HG02642 (cell line): ENCODE data around the gene CHERP.
"Not testable (repeated sequence)": the region's sequence is repeated elsewhere in the genome, so short reads cannot be mapped to it uniquely, and the experiment has no call there.

Experiments
- ATAC-seq: cut with Tn5 transposase; IDR thresholded peaks from one replicate; pipeline ENCODE4 v1.9.1; 2021; ENCODE audit warnings: mild to moderate bottlenecking; ENCODE audit not compliant: unreplicated experiment, poor library complexity

The CHERP gene

GRCh38 chr19:16576690-16577530 lies 34.7 kb upstream of the CHERP start:
- no peak for ATAC-seq

- no peak for ATAC-seq
These were observed 33.8 kb upstream of the CHERP start for GRCh38 chr19:16575861-16576689.

- no peak for ATAC-seq
These were observed 33.0 kb upstream of the CHERP start for GRCh38 chr19:16575282-16575681.

- no peak for ATAC-seq
These were observed 31.7 kb upstream of the CHERP start for GRCh38 chr19:16573925-16574324.

- no peak for ATAC-seq
These were observed 31.1 kb upstream of the CHERP start for GRCh38 chr19:16573296-16573695.

DNA sequence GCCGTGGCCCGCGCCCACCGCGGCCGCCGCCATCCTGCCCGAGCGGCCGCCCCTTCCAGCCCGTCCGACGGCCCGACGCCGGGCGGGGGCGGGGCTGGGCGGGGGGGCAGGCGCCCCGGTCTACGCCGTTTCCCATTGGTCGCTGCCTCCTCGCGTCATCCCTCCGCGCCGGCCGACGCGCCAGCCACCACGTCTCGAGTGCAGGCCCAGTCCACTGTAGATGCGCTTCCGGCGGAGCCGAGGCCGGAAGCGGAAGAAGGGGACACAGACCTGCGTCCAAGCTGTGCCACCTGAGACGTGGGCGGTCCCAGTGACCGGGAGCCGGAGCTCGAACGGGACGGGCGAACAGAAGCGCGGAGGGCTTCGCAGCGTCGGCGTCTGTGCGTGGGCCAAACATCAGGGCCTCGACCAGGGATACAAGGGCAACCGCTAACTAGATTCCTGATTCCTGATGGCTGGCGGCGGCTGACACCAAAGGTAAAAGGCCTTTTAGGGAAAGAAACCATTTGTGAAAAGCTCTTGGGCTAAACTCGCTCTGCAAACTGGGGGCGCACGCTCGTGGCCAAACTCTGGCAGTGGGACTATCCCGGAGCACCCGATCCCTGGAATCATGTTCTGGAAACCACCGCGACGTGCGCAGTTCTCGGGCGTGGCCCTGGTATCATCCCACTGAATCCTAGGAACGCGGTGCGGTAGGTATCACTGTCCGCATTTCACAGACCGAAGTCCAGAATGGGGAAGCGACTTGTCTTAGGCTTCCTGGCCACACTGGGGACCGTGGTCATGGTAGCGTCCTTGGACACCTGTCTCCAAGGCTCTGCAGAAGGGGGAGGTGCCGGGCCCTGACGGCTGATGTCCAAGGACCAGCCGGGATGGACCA lies 30.3 kb upstream of the CHERP start, which contains the start of gene SLC35E1:
Gene SLC35E1, minus strand, starts transcription at position 84 of the 880 bp plus-strand sequence. Its CDS starts 51 bp downstream, at position 33.
- peak; percentile 87 for ATAC-seq

DNA sequence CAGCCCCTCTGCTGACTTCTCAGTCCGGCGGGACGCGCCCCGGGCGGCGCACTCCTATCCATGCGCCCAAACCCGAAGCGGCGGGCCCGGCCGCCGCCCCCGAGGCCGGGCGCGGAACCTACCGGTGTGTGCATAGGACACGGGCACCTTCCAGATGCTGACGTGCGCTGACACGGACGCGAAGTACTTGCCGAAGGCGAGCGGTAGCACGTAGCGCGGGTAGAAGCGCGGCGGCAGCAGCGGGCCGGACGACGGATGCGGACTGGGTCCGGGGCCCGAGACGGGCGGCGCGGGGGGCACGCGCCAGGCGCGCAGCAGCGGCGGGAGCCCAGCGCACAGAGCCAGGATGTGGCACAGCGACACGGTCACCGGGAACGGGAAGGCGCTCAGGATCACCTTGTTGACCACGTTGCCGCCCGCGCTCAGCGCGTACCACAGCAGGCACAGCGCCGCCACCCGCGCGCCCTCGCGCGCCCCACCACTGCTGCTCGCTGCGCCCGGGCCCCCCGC lies 29.6 kb upstream of the CHERP start:
- ATAC-seq, result no peak

- ATAC-seq, result no peak
These were observed 29.0 kb upstream of the CHERP start for GRCh38 chr19:16571283-16571682.

DNA sequence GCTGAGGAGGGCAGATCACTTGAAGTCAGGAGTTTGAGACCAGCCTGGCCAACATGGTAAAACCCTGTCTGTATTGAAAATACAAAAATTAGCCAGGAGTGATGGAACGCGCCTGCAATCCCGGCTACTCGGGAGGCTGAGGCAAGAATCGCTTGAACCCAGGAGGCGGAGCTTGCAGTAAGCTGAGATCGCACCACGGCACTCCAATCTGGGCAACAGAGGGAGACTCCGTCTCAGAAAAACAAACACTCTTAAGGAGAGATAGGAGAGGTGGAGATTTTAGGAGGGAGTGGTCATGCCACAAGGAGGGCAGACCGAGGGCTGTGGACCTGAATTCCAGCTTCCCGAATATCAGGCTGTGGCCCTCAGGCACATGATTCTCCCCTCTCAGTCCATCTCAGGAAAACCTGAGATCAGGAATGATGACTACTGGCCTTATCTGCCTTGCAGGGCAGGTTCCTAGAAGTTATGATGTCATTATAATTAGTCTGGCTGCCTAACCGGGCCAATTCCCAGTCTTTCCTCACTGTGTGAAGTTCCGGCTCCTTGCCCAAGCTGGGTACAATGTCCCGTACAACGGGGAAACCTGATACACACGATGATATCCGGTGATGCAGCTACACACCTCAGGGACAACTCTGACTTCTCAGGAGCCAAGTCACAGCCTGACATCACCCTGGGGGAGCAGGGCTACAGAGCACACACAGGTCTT lies 27.5 kb upstream of the CHERP start:
- no peak for ATAC-seq

DNA sequence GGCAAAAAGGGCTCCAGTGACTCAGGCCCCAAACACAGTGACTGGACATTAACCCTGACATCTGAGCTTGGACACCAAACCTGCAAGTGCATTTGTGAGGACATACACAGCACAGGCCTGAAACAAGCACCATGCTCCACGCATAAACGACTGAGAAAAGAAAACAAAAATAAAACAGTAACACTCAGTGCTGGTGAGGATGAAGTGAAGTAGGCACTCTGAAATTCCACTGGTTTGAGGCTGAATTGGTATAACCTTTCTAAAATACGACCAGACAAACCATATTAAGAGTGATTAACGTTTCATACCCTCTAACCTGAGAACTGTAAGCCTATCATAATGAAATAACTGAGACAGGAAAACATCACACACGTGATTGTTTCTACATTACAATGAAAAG lies 24.5 kb upstream of the CHERP start:
- ATAC-seq, result no peak

- ATAC-seq, result no peak
These were observed 23.9 kb upstream of the CHERP start for GRCh38 chr19:16566161-16566560.

GRCh38 chr19:16564842-16565241 lies 22.6 kb upstream of the CHERP start:
- ATAC-seq, result no peak

GRCh38 chr19:16562608-16563025 lies 20.4 kb upstream of the CHERP start:
- no peak for ATAC-seq

GRCh38 chr19:16561382-16561781 lies 19.1 kb upstream of the CHERP start:
- no peak for ATAC-seq

DNA sequence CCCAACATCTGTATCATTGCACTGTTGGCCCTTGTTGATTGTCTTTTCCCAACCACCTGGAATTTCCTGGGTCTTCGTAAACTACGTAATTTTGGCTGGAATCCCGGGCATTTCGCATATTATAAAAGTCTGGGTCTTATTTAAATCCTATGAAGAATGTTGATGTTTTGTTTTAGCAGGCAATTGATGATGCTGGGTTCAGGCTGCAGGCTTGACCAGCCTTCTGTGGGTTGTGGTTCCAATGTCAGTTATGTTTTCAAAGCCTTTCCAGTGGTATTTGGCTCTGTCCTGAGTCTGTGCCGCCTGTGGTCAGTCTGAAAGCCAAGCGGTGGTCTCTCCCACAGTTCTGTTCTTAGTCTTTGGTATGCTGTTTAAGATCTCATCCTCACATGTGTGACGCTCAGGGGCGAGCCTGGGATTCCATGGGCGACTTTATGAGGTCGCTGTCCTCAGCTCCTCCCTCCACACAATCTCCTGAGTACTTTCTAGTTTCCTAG lies 17.6 kb upstream of the CHERP start:
- ATAC-seq, result no peak

DNA sequence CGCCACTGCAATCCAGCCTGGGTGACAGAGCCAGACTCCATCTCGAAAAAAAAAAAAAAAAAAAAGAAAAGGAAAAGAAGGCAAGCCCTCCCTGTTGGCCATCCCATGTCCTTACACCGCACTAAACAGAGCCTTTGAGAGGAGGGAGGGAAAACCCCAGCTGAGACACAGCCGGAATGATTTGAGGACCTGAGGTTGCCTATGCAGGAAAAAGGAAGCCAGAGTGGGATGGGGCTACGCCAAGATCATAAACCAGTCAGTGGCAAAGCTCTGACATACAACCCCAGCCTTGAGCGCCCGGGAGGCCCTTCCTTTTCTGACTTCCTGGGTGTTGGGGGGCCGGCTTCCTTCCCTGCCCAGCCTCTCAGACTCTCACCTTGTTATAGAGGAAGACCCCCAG lies 12.5 kb upstream of the CHERP start:
- no peak for ATAC-seq

GRCh38 chr19:16551902-16552301 lies 9.7 kb upstream of the CHERP start:
- not testable (repeated sequence) for ATAC-seq

GRCh38 chr19:16548956-16549355 lies 6.7 kb upstream of the CHERP start:
- no peak for ATAC-seq

- ATAC-seq, result no peak
These were observed 2.4 kb upstream of the CHERP start for GRCh38 chr19:16544473-16545231.
